DND-41 (cell line): ENCODE data around the gene FOXN3.

Source experiments
- EZH2 ChIP-seq: IDR thresholded peaks from 3 replicates; pipeline ENCODE4 v1.6.1; 2012; ENCODE audit warnings: borderline replicate concordance, low read depth, mild to moderate bottlenecking, moderate library complexity, low read length, inconsistent platforms; ENCODE audit not compliant: severe bottlenecking
- TF ChIP-seq, protein P1 (sequence below): IDR thresholded peaks from 2 replicates; pipeline ENCODE4 v1.5.1; 2012; ENCODE audit warnings: borderline replicate concordance, low read length, moderate library complexity, mild to moderate bottlenecking; ENCODE audit not compliant: poor library complexity, severe bottlenecking; ENCODE audit errors: extremely low read depth

GRCh38 chr14:89198544-89199329, 218.3 kb downstream of the FOXN3 start:
- TF ChIP-seq, protein P1, sequence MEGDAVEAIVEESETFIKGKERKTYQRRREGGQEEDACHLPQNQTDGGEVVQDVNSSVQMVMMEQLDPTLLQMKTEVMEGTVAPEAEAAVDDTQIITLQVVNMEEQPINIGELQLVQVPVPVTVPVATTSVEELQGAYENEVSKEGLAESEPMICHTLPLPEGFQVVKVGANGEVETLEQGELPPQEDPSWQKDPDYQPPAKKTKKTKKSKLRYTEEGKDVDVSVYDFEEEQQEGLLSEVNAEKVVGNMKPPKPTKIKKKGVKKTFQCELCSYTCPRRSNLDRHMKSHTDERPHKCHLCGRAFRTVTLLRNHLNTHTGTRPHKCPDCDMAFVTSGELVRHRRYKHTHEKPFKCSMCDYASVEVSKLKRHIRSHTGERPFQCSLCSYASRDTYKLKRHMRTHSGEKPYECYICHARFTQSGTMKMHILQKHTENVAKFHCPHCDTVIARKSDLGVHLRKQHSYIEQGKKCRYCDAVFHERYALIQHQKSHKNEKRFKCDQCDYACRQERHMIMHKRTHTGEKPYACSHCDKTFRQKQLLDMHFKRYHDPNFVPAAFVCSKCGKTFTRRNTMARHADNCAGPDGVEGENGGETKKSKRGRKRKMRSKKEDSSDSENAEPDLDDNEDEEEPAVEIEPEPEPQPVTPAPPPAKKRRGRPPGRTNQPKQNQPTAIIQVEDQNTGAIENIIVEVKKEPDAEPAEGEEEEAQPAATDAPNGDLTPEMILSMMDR: no peak
- TF ChIP-seq EZH2: no peak
